ENCODE data around the gene NNMT. TPM values are rescaled to one million over a fixed set of nuclear protein-coding genes. Genes with fewer than 3 reads are reported as not detected.

The NNMT gene
- total and polyA plus RNA-seq, 2 experiments from 2014 or later: 1,043 to 1,317 TPM

GRCh38 chr11:114321621-114322257 lies 25.5 kb downstream of the NNMT start:
- Histone ChIP-seq H4K20me1 (ENCODE audit: insufficient read depth) (no peaks in the 10 kb centered on the region), H2AFZ (no peak overlapping the region), H3K27me3 (replicated peaks; ENCODE audit: insufficient read depth) (no peaks in the 10 kb centered on the region), H3K4me2 (ENCODE audit: unreplicated experiment) (peak overlapping the region; percentile 46), H3K4me1 (ENCODE audit: insufficient read depth) (peaks cover 40% of the 10 kb centered on the region), H3K9ac (peak overlapping the region; percentile 52), H3K9me3 (ENCODE audit: low read depth) (no peaks in the 10 kb centered on the region), H3K9me2 (ENCODE audit: insufficient read depth) (no peaks in the 10 kb centered on the region), H3K4me3 (no peak overlapping the region), H3K27ac (peak overlapping the region; percentile 83), H3K36me3 (ENCODE audit: low read depth) (peaks cover 13% of the 10 kb centered on the region), H3K79me2 (ENCODE audit: insufficient read depth) (peaks cover 10% of the 10 kb centered on the region; the same call in 1 of the 2 replicates), H3F3A (ENCODE audit: insufficient read depth) (peaks cover 63% of the 10 kb centered on the region)
- in situ Hi-C loops (cut with MboI): no loop called here
- TF ChIP-seq EZH2 (IDR thresholded peaks at IDR 0.05; ENCODE audit: insufficient read depth, poor library complexity, severe bottlenecking): no peak
- no peak for TF ChIP-seq EZH2phosphoT487 (IDR thresholded peaks at IDR 0.05; ENCODE audit: insufficient read depth, low read depth)
- WGBS, 2 experiments (ENCODE audit: low coverage in 1 of 2, low lambda C conversion rate in 2 of 2, missing lambda C conversion rate in 2 of 2): 10 to 13% methylated on average over 6 of the region's 6 CpGs
- peak; percentile 94 for DNase-seq

DNA sequence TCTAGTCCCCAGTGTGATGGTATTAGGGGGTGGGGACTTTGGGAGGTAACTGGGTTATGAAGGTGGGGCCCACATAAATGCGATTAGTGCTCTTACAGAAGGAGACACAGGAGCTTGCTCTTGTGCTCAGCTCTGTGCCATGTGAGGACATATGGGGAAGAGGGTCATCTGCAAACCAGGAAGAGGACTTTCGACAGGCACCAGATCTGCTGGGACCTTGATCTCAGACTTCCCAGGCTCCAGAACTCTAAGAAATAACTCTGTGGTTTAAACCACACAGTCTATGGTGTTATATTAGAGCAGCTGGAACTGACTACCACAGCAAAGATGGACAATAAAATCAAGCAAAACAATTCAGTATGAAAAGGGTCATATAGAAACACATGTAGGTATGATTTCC lies 26.7 kb downstream of the NNMT start:
- Histone ChIP-seq H3K9ac (no peak overlapping the region), H3K27ac (no peak overlapping the region), H3F3A (ENCODE audit: insufficient read depth) (peaks cover 51% of the 10 kb centered on the region), H3K4me1 (ENCODE audit: insufficient read depth) (peaks cover 30% of the 10 kb centered on the region), H3K9me2 (ENCODE audit: insufficient read depth) (no peaks in the 10 kb centered on the region), H3K27me3 (replicated peaks; ENCODE audit: insufficient read depth) (no peaks in the 10 kb centered on the region), H3K9me3 (ENCODE audit: low read depth) (no peaks in the 10 kb centered on the region), H3K79me2 (ENCODE audit: insufficient read depth) (no peaks in the 10 kb centered on the region), H3K4me2 (ENCODE audit: unreplicated experiment) (no peak overlapping the region), H4K20me1 (ENCODE audit: insufficient read depth) (no peaks in the 10 kb centered on the region), H3K4me3 (no peak overlapping the region), H2AFZ (no peak overlapping the region), H3K36me3 (ENCODE audit: low read depth) (0 out of 2 replicates have a peak, but pooled peaks cover 6% of the 10 kb centered on the region)
- 90 to 93% methylated on average over 2 of the region's 2 CpGs for WGBS, 2 experiments (ENCODE audit: low coverage in 1 of 2, low lambda C conversion rate in 2 of 2, missing lambda C conversion rate in 2 of 2)
- DNase-seq: peak; percentile 1
- TF ChIP-seq EZH2phosphoT487 (IDR thresholded peaks at IDR 0.05; ENCODE audit: insufficient read depth, low read depth): no peak
- no peak for TF ChIP-seq EZH2 (IDR thresholded peaks at IDR 0.05; ENCODE audit: insufficient read depth, poor library complexity, severe bottlenecking)
- in situ Hi-C loops (cut with MboI): no loop called here

DNA sequence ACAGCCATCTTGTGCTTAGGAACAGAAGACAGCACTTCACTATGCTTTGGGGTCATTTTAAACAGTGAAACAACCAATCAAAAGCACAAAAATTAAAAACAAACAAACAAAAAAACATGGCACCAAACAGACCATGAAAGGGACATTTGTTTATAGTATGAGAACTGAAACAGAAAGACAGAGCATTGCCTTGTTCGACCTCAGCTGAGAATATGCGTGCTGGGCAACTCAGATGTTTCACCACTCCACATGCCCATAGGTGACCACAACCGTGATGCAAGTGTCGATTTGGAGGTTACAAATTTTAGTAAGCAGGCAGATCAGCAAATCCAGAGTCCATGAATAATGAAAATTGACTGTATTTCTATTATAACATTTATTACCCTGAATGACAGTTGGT lies 30.0 kb downstream of the NNMT start:
- in situ Hi-C loops (cut with MboI): no loop called here
- H3K4me2 ChIP-seq (ENCODE audit: unreplicated experiment): no peak overlapping the region
- H3K36me3 ChIP-seq (ENCODE audit: low read depth): no peaks in the 10 kb centered on the region
- H3K9me3 ChIP-seq (ENCODE audit: low read depth): no peaks in the 10 kb centered on the region
- 87 to 94% methylated on average over 4 of the region's 4 CpGs for WGBS, 2 experiments (ENCODE audit: low coverage in 1 of 2, low lambda C conversion rate in 2 of 2, missing lambda C conversion rate in 2 of 2)
- no peaks in the 10 kb centered on the region for H4K20me1 ChIP-seq (ENCODE audit: insufficient read depth)
- TF ChIP-seq EZH2 (IDR thresholded peaks at IDR 0.05; ENCODE audit: insufficient read depth, poor library complexity, severe bottlenecking) (no peak), EZH2phosphoT487 (IDR thresholded peaks at IDR 0.05; ENCODE audit: insufficient read depth, low read depth) (no peak)
- peaks cover 14% of the 10 kb centered on the region for H3K4me1 ChIP-seq (ENCODE audit: insufficient read depth)
- no peak overlapping the region for H3K4me3 ChIP-seq
- H3K79me2 ChIP-seq (ENCODE audit: insufficient read depth): no peaks in the 10 kb centered on the region
- no peak overlapping the region for H2AFZ ChIP-seq
- no peaks in the 10 kb centered on the region for H3K27me3 ChIP-seq (replicated peaks; ENCODE audit: insufficient read depth)
- H3K9ac ChIP-seq: no peak overlapping the region
- no peak for DNase-seq
- H3K27ac ChIP-seq: no peak overlapping the region
- H3K9me2 ChIP-seq (ENCODE audit: insufficient read depth): no peaks in the 10 kb centered on the region
- peaks cover 19% of the 10 kb centered on the region for H3F3A ChIP-seq (ENCODE audit: insufficient read depth)

GRCh38 chr11:114326776-114327175 lies 30.6 kb downstream of the NNMT start:
- in situ Hi-C loops (cut with MboI): no loop called here
- no peak overlapping the region for H3K9ac ChIP-seq
- no peak overlapping the region for H3K4me3 ChIP-seq
- 64 to 77% methylated on average over 2 of the region's 2 CpGs for WGBS, 2 experiments (ENCODE audit: low coverage in 1 of 2, low lambda C conversion rate in 2 of 2, missing lambda C conversion rate in 2 of 2)
- no peaks in the 10 kb centered on the region for H4K20me1 ChIP-seq (ENCODE audit: insufficient read depth)
- H3K27ac ChIP-seq: no peak overlapping the region
- H3K36me3 ChIP-seq (ENCODE audit: low read depth): no peaks in the 10 kb centered on the region
- no peaks in the 10 kb centered on the region for H3K79me2 ChIP-seq (ENCODE audit: insufficient read depth)
- no peak overlapping the region for H2AFZ ChIP-seq
- DNase-seq: no peak
- peaks cover 12% of the 10 kb centered on the region for H3F3A ChIP-seq (ENCODE audit: insufficient read depth)
- H3K4me1 ChIP-seq (ENCODE audit: insufficient read depth): peaks cover 7% of the 10 kb centered on the region
- no peaks in the 10 kb centered on the region for H3K9me2 ChIP-seq (ENCODE audit: insufficient read depth)
- no peak for TF ChIP-seq EZH2 (IDR thresholded peaks at IDR 0.05; ENCODE audit: insufficient read depth, poor library complexity, severe bottlenecking)
- no peaks in the 10 kb centered on the region for H3K9me3 ChIP-seq (ENCODE audit: low read depth)
- H3K27me3 ChIP-seq (replicated peaks; ENCODE audit: insufficient read depth): no peaks in the 10 kb centered on the region
- no peak overlapping the region for H3K4me2 ChIP-seq (ENCODE audit: unreplicated experiment)

Measured in GM23248 (cell line).